OCI-LY7 (cell line): ENCODE results near the gene NAALAD2.
"Not testable (repeated sequence)": the region's sequence is repeated elsewhere in the genome, so short reads cannot be mapped to it uniquely, and the experiment has no call there.

Experiments
- CTCF ChIP-seq: fragments of 200-600 bp; sonication (generic); conservative IDR thresholded peaks from 2 replicates; pipeline ENCODE4 v1.5.1; 2014; ENCODE audit warnings: mild to moderate bottlenecking, antibody characterized with exemption, low read length, moderate library complexity, mixed read lengths
- EZH2phosphoT487 ChIP-seq: fragments of 200-600 bp; sonication (generic); IDR thresholded peaks from 2 replicates; pipeline ENCODE4 v1.6.1; 2018; ENCODE audit warnings: low read depth, borderline replicate concordance, mild to moderate bottlenecking, mixed run types, antibody characterized with exemption, low read length, moderate library complexity, mixed read lengths

DNA sequence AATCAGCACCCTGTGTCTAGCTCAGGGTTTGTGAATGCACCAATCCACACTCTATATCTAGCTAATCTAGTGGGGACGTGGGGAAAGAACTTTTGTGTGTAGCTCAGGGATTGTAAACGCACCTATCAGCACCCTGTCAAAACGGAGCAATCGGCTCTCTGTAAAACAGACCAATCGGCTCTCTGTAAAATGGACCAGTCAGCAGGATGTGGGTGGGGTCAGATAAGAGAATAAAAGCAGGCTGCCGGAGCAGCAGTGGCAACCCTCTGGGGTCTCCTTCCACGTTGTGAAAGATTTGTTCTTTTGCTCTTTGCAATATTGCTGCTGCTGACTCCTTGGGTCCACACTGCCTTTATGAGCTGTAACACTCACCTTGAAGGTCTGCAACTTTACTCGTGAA is 33.2 kb downstream of the NAALAD2 start:
- TF ChIP-seq CTCF, EZH2phosphoT487: not testable (repeated sequence)
